ENCODE data around the gene IKBKE. TPM values are rescaled to one million over a fixed set of nuclear protein-coding genes. Genes with fewer than 3 reads are reported as not detected.

Gene IKBKE
- total RNA-seq, 1 experiment from 2014 or later, result 6.6 TPM

DNA sequence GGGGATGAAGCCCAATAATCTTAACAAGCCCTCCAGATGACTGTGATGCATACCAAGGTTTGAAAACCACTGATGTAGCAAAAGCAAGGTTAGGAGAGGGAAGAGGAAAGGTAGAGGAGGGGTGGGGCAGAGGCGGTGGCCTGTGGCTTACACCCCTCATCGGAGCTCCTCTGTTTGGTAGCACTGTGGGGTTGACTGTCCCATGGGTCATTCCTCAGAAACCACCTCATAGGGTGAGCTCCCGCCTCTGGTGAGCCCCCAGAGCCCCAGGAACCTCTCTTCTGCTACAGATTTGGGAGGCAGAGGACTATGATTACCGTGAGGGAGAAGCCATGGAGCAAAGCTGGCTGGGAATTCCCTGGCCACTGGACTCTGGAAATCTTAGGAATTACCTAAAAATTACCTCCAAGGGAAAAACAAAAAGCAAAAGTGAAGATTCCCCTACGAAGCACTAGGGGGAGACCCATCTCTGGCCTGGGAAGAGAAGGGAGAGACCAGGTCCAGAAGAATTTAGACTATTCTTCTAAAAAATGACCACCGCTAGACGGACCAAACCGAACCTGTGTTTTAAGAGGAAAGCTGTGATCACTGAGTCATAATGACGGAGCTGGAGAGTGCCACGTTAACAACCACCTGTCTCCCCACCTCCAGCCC, 35.6 kb downstream of the IKBKE start:
- Histone ChIP-seq H4K20me1 (ENCODE audit: control insufficient read depth, insufficient read depth, insufficient read length) (no peaks in the 10 kb centered on the region), H3K27ac (ENCODE audit: insufficient read length, low read depth, low read length) (no peak overlapping the region), H3K4ac (ENCODE audit: low read depth, low read length) (no peak overlapping the region), H3K56ac (ENCODE audit: insufficient read length, low read depth, low read length) (no peak overlapping the region), H4K8ac (replicated peaks; ENCODE audit: insufficient read length, low read depth, low read length) (no peak overlapping the region), H2BK120ac (ENCODE audit: low read depth, low read length, poor library complexity, severe bottlenecking) (no peak overlapping the region), H2AK5ac (ENCODE audit: insufficient read length, low read length) (no peak overlapping the region), H4K5ac (ENCODE audit: insufficient read length, low read depth, low read length) (no peak overlapping the region), H3K23me2 (ENCODE audit: insufficient read length, low read depth, low read length, poor library complexity, severe bottlenecking) (peaks cover 9% of the 10 kb centered on the region), H3K4me2 (ENCODE audit: insufficient read depth, insufficient read length, low read length) (peak overlapping the region; percentile 49), H3K79me1 (ENCODE audit: insufficient read depth, low read depth, low read length, poor library complexity, severe bottlenecking) (no peaks in the 10 kb centered on the region), H3K14ac (ENCODE audit: insufficient read depth, low read length) (no peak overlapping the region), H3K9ac (ENCODE audit: extremely low read depth, insufficient read length, low read length) (no peak overlapping the region), H3K23ac (ENCODE audit: insufficient read length, low read depth, low read length) (no peak overlapping the region), H3K4me1 (ENCODE audit: insufficient read depth, low read length) (no peaks in the 10 kb centered on the region; the same call in 1 of the 2 replicates), H2BK15ac (ENCODE audit: low read depth, low read length) (no peak overlapping the region), H2BK5ac (ENCODE audit: insufficient read length, low read length) (no peak overlapping the region), H2BK20ac (ENCODE audit: low read depth, low read length, poor library complexity, severe bottlenecking) (no peak overlapping the region), H3K18ac (ENCODE audit: insufficient read length, low read depth, low read length) (no peak overlapping the region), H3T11ph (ENCODE audit: low read length) (no peak overlapping the region), H3K9me3 (ENCODE audit: control insufficient read depth, low read depth, low read length) (no peaks in the 10 kb centered on the region), H2BK12ac (ENCODE audit: insufficient read length, low read depth, low read length) (no peak overlapping the region), H4K91ac (ENCODE audit: insufficient read length, low read depth, low read length) (no peak overlapping the region), H2AFZ (ENCODE audit: low read length) (no peak overlapping the region), H3K27me3 (ENCODE audit: insufficient read depth, low read length) (peaks cover 20% of the 10 kb centered on the region), H3K79me2 (ENCODE audit: insufficient read depth, low read length) (no peaks in the 10 kb centered on the region)
- H3K9me3 Mint-ChIP-seq, result no peaks in the 10 kb centered on the region; a peak in 1 of 5 replicates
- TF ChIP-seq, protein P1, sequence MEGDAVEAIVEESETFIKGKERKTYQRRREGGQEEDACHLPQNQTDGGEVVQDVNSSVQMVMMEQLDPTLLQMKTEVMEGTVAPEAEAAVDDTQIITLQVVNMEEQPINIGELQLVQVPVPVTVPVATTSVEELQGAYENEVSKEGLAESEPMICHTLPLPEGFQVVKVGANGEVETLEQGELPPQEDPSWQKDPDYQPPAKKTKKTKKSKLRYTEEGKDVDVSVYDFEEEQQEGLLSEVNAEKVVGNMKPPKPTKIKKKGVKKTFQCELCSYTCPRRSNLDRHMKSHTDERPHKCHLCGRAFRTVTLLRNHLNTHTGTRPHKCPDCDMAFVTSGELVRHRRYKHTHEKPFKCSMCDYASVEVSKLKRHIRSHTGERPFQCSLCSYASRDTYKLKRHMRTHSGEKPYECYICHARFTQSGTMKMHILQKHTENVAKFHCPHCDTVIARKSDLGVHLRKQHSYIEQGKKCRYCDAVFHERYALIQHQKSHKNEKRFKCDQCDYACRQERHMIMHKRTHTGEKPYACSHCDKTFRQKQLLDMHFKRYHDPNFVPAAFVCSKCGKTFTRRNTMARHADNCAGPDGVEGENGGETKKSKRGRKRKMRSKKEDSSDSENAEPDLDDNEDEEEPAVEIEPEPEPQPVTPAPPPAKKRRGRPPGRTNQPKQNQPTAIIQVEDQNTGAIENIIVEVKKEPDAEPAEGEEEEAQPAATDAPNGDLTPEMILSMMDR (conservative IDR thresholded peaks at IDR 0.05), result peak; percentile 66
- no peaks in the 10 kb centered on the region; a peak in 1 of 7 replicates for H3K36me3 Mint-ChIP-seq (ENCODE audit: insufficient read depth in 1 of 3, low read depth in 3 of 3)
- H3K27me3 Mint-ChIP-seq (ENCODE audit: low read depth), result peaks cover 95% of the 10 kb centered on the region
- no peak for DNase-seq
- WGBS (ENCODE audit: extremely low coverage, insufficient read length, low lambda C conversion rate), result no CpG with 5 or more reads among the region's 10 CpGs
- no peak overlapping the region for H3K27ac Mint-ChIP-seq
- peaks cover 15 to 25% of the 10 kb centered on the region in 2 experiments for H3K4me1 Mint-ChIP-seq
- H3K4me3 Mint-ChIP-seq, result peak overlapping the region; percentile 63 to 79

All from H9 (cell line).